ENCODE measurements around the gene ZBTB46.

Gene ZBTB46

DNA sequence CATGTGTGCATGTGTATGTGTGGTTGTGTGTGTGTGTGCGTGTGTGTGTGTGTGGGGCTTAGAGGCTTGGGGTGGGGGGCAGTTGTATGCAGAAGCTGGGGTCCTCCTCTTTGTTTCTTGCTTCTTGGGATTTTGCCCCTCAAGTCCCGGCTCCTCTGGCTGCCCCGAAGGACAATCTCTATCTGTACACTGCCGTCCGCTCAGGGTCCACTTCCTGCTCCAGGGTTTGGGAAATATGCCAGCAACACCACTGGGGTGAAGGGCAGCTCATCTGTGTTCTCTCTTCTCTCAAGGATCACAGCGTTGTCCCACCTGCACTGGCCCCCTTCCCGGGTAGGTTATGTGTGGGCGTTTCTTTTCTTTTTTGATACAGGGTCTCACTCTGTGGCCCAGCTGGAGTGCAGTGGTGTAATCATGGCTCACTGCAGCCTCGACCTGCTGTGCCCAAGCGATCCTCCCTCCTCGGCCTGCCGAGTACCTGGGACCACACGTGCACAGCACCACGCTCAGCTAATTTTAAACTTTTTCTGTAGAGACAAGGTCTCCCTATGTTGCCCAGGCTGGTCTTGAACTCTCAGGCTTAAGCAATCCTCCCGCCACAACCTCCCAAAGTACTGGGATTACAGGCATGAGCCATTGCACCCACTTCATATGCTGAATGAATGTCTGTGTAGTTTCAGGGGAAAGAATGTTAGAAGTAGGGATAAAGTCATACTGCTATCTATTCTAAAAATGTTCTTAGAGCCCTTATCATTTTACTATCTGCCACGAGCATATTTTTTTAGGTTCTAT lies 65.8 kb downstream of the ZBTB46 start:
- DNase-seq: no peak

DNA sequence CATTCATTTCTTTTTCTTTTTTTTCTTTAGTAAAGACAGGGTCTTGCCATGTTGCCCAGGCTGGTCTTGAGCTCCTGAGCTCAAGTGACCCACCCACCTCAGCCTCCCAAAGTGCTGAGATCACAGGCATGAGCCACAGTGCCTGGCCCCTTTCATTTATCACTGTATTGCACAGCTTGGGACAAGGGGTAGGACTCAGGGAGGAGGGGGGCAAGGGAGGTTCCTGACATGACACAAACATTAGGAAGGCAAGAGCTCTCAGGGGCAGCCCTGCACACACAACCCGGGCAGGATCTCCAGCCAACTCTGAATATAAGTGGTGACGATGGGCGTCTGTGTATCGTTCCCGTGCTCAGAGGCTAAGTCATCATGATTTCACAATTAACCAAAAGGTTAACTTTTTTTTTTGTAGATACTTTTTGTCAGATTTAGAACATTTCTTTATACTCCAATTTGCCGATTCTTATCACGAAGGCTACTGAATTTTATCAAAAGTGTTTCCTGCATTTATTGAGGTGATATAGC lies 71.6 kb downstream of the ZBTB46 start:
- no peak for DNase-seq

DNA sequence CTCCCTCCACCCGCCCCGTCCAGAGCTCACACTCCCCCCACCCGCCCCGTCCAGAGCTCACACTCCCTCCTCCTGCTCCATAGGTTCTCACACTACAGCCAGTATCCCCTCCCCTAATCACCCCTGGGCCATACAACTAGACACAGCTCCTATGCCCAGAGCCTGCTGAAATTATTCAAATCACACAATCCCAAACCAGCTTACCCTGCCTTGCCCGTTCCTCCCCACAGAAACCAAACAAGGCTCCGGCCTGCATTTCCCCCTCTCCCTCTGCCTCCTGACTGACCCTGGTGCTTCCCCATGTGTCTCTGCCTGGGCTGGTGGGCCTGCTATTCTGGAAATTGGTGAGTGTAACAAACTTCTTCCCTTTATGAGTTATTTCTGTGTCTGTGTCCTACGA lies 72.9 kb downstream of the ZBTB46 start:
- DNase-seq: no peak

DNA sequence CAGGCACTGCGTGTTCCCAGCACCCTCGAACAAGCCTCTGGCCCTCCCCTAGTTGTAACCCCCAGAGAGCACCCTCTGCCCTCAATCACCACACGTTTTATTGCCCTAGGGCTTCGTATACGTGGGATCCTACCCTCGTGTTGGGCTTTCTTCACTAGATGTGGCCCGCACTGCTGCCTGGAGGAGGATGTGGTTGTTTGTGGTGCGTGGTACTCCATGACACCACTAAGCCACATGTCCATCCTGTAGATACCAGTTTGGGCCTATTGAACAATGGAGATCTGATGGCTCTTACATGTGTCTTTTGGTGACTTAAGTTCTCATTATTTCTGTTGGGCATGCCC lies 74.4 kb downstream of the ZBTB46 start:
- no peak for DNase-seq

DNA sequence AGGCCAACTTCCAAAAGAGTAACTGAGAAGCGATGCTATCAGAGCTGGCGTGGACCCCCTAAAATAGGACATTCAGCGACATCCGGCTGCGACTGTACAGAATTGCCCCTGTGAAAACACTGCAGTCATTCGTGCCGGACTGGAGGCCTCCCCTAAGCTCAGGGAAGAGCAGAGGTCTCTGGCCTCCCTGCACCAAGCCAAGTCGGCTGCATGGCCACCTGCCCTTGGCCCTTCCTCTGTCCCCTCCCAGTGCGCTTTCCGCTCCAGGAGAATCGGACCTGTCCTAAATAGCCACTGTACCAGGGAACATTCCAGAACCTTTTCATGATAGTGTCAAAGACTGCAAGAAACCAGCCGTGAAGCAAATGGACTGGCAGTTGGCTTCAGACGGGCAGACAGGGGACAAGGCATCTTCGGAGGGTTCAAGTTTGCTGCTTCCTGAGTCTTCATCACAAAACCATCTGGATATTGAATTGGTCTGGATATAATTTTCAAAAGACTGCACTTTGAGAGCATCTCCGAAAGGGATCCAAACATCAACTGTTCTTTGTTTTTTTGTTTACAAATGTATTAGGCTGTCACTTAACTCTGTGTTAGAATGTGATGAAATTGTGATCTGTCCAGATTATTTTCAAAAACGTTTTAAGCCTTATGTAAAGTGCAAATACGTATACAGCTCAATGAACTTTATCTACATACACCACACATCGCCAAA lies 75.0 kb downstream of the ZBTB46 start:
- DNase-seq: no peak

DNA sequence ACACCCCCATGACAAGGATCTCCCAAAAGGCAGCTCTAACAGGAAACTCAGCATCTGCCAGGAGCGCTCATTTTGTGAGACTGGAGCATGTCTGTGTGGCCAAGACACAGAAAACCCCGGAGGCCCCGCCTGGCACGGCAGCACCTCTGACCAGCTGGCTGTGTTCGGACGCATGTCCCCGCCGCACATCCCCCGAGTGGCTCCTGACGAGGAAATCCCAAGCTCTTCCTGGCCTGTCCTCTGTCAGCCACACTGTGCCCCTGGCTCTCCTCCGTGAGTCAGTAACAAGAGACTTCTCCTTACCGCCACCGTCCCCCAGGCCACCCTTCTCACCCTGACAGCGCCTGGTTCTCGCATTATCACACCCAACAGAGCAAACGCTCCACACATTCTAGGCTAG lies 77.1 kb downstream of the ZBTB46 start:
- no peak for DNase-seq

DNA sequence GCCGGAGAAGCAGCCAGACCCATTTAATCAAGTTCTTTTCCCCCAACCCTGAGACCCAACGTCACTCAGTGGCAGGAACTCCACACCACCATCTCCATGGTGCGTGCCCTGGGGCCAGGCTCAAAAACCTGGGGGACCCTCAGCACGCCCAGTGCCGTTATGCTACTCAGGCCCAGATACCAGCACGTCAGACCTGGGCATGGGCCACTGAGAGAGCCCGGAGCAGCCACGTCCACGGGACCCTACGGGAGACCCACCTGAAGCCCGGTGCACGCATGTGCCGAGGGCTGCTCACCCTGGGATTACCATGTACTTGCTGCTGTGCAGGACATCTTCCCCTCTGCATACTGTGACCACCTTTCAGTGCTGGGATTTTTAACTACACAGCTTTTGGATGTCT lies 77.7 kb downstream of the ZBTB46 start:
- no peak for DNase-seq

DNA sequence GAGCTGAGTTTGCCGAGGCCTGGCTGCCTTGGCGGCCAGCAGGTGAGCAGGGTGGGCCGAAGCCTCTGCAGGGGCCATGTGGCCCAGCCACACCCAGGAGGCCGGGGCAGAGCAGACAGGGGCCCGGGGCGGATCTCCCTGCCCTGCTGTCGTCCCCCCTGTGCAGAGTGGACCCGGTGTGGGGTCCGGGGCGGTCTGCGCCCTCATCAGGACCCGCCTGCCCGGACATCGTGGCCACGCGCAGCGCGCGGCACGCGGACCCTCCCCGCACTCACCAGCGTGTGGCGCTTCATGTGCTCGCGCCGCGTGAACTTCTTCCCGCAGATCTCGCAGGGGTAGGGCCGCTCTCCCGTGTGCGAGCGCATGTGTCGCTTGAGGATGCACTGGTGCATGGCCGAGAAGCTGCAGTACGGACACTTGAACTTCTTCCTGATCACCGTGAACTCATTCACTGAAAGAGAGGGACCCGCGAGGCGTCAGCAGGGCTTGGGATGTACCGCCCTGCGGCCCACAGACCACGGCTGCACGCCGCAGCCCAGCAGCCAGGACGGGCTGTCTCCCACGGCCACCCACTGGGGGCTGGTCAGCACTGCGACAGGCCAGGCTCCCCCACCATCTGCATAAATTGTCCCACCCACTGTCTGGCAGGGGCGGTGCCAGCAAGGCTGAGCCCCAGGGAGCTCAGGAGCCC lies 78.5 kb downstream of the ZBTB46 start:
- DNase-seq: no peak

DNA sequence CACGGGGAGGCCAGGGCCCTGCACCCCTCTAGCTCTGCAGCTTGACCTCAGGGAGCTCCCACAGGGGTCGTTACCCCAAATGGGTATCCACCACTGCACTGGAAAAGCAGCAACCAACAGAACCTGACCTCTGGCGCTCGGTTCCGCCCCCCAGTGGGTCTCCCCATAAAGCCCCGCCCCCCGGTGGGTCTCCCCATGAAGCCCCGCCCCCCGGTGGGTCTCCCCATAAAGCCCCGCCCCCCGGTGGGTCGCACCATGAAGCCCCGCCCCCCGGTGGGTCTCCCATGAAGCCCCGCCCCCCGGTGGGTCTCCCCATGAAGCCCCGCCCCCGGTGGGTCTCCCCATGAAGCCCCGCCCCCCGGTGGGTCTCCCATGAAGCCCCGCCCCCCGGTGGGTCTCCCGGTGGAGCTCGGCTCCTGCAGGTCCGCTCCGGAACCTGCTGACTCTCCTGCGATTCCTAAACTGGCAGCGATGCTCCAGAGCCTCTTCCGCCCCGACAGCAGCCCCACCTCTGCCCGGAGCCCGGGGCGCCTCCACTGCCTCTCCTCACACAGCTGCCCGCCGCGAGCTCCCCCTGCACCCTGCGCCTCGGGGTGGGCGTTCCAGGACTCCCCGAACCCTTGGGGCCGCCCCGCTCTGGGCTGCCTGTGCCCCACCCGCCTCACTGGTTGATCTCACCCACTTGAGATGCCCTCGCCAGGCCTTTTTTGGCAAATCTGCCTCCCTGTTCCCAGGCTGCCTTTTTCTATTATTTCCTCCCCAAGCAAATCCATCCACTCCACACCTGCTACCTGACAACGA lies 79.4 kb downstream of the ZBTB46 start:
- no peak for DNase-seq

DNA sequence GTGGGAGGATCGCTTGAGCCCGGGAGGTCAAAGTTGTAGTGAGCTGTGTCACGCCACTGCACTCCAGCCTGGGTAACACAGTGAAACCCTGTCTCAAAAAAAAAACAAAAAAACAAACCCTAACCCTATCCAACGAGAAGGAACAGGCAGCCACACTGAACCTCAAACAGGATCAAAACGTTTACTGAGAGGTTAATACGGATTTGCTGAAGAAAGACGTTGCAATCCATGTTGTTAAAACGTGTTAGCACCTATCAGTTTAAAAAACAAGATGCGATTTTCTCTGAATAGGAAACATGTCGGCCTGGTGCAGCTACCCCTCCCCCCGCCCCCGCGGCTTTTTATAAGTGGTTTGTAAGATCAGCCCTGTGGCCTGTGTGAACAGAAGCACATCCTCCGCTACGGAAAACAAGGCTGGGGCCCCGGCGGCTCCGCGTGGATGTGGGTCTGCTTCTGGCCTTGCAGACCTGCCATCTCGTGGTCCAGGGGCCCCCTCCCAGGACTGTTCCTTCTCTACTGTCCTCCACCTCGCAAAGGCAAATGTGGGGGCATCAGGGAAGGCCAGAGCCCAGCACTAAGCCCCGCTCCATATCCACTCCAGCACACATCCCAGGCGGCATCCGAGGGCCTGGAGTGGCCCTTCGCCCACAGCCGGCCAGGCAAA lies 80.1 kb downstream of the ZBTB46 start:
- DNase-seq: no peak

DNA sequence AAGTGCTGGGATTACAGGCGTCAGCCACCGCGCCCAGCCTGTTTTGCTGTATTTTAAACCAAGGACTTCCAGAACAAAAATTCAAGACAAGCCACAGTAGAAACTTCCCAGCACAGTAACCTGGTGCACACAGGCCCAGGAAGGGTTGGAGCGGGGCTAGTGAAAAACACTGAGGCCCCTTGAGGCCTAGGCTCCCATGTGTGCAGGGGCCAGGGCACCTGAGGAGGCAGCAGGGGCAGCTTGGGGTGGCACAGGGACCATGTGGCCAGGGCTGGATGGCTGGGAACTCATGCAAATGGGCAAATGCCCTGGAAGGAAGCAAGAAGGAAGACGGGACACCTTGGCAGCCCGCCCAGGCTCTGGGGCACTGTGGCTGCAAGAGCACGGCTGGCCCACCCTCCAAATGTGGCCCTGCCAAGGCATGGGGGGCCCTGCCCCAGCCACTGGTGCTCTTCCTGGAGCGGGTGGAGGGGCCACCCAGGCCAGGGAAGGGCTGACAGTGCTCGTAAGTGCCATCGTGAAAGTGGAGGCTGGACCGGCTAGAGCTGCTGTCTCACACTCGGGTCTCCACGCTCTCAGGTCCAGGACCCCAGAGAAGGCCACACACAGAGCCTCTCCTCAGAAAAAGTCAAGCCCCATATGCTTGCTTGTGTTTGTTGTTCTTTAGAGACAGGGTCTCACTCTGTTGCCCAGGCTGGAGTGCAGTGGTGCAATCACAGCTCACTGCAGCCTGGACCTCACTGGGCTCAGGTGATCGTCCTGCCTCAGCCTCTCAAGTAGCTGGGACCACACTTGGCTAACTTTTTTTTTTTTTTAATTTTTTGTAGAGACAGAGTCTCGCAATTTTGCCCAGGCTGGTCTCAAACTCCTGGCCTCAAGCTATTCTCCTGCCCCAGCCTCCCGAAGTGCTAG lies 81.2 kb downstream of the ZBTB46 start:
- DNase-seq: no peak

DNA sequence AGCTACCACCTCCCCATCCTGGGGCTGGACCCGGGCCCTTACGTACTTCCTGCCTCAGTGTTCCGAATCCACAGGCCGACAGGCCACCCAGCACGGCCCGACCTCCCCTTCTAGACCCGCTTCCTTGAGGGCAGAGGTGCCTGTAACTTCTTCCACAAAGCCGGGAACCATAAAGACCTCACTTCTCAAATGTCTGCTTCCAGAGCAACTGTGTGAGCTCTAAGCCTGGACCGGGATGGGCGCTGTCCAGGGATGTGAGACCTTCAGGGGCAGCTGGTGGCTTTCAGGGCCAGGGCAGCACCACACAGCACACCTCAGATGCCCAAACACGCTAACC lies 82.2 kb downstream of the ZBTB46 start:
- DNase-seq: no peak

DNA sequence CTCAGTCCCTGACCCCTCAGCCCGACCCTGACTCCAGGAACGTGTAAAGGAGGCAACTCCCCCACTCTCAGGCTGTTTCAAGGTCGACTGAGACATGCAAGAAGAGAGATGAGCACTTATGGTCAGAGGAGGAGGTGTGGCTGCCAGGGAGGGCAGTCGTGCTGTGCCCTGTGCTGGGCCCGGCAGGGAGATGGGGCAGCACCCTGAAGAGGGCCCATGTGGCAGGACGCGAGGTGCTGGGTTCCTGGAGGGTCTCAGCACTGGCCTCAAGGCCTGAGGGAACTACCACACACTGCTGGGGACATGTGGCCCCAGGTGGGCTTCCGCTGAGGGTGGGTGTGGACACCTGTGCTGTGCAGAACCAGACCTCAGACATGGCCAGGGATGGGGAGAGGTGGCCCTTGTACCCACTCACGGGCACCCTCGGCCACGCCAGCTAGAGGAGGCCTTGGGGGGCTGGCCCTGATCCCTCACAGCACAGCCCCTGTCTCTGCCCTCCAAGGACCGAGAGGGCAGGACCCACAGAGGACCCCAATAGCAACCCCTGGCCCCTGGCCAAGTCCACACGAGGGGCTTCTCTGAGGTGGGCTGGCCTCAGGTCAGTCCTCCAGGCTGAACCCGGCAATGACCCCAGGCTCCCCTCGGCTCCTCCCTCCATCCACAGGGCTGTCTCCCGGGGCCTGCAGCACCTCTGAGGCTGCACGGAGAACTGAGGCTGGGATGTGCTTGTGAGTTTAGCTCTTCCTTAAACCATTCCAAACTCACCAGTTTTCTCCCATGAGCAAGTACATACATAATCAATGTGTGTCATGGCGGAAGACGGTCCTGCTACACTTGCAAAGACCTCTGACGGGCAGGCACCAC lies 82.8 kb downstream of the ZBTB46 start:
- DNase-seq: no peak

DNA sequence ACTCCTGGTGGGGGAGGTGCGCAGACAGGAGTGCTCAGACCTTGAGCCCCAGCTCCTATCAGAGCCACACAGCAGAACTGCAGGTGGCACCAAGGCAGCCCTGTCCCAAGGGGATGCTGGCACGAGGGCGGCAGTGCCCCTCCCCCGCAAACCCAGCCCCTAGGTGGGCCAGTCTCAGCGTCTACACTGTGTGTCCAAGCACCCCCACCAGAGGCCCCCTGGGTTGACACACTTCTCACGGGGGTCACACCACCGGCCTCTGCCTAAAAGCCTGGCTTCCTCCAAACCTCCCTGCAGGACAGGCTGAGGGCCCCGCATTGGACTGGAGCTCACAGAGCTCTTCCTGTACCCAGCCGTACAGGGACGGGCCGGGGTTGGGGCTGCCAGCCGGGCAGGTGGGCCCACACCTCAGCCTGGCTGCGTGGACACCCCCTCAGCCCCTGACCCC lies 83.4 kb downstream of the ZBTB46 start:
- DNase-seq: no peak

DNA sequence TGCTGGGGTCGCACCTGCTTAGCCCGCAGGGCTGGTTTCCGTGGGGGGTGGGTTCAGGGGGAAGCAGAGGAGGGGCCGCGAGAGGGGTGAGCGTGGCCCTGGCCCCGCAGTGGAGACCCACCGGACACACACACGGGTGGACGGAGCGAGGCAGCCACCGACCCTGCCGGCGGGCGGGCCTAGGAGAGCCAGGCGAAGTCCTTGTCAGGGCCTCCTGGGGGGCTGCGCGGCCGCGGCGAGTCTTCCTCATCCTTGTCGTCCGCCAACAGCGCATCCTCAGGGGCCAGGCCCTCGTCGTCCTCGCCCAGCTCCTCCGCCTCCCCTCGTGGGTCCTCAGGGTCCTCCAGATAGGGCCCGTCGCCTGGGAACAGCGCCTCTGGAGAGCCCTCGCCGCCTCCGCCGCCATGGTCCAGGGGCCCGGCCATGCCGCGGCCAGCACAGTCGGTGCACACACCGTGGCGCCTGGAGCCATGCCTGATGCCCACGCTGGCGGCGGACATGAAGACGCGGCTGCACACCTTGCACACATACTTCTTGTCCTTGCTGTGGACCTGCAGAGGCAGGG lies 84.2 kb downstream of the ZBTB46 start:
- DNase-seq: no peak

DNA sequence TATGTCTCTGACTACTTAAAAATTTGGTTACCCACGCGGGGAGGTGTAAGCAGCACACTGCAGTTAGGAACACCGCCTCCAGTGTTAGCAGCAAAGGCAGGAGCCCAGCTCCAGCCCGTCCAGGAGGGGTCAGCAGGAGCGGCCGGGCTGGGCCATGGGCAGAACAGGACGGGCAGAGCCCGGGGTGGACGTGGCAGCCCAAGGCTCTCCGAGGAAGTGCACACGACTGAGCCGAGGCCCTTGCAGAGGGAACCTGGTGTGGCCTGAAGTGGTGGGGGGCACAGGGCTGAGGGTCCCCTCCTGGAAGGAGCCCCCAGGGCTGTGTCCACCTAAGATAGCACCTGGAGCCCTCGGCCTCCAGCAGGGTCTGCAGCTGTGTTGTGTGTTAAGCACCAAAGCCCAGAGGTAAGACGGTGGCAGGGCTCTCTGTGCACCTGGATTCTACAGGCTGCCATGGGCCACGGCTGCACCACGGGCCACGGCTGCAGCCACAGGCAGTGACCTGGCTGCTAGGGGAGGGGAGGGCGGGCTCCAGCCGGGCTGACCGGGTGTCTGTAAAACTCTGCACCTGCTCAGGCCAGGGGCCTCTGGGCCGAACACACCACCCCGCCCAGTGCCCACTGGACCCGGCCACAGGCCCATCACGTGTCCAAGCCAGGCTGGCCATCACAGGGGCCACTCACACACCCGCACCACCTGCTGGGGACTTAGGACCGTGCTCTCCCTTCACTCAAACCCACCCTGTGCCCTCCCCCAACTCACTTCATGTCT lies 84.9 kb downstream of the ZBTB46 start:
- no peak for DNase-seq

DNA sequence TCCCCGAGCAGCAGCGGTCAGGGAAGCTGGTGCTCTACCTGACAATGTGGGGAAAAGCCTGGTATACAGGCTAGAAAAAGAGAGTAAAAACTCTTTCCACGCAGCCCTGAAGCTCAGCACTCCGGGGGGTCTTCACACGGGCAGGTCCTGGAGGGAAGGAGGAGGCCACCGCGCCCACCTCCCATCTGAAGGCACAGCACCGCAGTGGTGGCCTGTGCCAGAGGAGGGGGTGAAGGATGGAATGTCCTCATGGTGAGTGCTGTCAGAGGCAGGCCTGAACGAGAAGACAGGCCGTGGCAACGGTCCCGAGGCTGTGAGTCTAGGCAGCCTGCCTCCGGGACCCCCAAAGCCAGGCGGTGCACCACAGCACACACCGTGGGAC lies 85.6 kb downstream of the ZBTB46 start:
- no peak for DNase-seq

DNA sequence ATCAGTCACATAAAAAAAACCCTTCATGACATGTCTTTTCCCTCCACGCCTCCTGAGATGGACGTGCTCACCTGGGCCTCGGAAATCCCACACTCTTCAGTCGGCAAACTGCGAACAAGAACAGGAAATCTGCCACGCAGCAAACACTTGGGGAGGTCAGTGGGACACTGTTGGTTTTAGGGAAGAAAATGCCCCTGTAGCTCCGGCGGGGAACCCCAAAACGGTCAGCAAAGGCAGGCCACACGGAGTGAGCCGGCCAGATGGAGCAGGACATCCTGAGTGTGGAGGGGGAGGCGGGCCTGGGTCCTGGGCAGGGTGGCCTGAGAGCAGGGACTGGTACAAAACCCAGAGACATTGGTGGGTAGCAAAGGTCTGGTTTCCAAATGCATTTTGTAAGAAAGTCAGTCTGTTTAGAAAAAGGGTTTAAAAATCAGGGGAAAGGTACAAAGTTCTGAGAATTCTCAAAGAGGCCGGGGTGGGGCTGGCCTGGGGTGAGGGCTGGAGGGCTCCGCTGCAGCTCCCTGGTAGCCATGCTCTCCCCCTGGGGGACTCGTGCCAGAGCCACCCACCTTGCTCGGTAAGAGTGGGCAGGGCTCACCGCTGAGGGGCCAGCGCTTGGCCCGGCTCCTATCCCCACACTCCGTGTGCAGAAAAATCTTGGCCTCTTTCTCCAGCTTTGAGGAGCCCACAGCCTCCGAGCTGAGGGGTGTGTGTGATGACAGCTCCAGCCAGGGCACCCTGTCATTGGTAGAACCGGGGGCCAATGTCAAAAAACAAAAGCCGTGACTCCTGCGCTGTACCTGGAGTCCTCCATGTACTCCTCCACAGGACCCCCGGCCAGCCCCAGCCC lies 86.3 kb downstream of the ZBTB46 start:
- DNase-seq: no peak
